GM18517 (cell line): ENCODE measurements around the gene DISC1.
"Not testable (repeated sequence)": the region's sequence is repeated elsewhere in the genome, so short reads cannot be mapped to it uniquely, and the experiment has no call there.

Experiments used
- ATAC-seq: cut with Tn5 transposase; IDR thresholded peaks from one replicate; pipeline ENCODE4 v1.9.1; 2021; ENCODE audit warnings: mild to moderate bottlenecking, moderate library complexity; ENCODE audit not compliant: unreplicated experiment

DISC1 gene

DNA sequence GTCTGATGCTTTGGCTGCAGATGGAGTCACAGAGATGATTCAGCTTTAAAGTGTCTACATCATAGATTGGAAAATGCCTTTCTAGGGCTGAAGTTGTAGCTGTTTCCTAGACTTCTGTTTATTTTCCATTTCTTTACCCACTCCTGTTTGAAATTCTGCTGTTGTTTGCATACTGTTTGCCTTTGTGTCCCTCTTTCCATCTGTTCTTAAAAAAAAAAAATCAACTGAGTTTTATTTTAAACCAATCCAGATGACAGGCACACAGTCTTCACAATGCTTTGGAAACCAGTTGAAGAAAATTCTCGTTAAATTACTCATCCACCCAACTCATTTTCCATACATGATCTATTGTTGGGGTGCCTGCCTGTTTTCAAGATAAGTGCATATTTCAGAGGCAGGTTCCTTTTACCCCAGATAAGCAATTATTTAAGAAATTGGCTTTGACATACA lies 245.9 kb downstream of the DISC1 start:
- ATAC-seq, result no peak

DNA sequence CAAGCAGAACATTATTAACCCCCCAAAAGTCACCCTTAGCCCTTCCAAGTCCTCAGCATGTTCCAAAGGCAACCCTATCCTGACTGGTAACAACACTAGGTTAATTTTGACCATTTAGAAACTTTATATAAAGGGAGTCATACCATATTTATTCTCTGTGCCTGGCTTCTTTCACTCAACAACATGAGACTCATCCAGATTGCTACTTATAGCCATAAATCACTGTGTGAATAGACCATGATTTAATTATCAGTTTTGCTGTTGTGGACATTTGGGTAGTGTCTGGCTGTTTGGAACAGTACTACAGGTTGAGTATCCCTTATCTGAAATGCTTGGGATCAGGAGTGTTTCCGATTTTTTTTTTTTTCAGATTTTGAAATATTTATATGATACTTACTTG lies 252.1 kb downstream of the DISC1 start:
- ATAC-seq, result no peak

DNA sequence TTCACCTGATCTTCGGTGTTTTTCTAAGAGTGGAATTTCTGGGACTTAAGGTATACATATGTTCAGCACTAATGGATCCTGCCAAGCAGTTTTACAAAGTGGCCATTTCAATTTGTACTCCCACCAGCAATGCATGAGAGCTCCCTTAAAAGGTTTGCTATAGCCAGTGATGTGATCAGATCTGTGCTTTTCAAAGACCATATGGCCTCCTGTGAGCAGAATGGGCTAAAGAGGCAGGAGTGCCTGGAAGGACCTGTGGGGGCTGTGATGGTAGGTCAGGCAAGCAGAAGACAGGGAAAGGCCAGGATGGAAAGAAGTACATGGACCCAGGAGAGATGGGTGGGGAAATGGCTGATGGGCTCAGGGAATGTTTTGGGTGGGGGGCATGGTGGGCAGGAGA lies 252.7 kb downstream of the DISC1 start:
- no peak for ATAC-seq

DNA sequence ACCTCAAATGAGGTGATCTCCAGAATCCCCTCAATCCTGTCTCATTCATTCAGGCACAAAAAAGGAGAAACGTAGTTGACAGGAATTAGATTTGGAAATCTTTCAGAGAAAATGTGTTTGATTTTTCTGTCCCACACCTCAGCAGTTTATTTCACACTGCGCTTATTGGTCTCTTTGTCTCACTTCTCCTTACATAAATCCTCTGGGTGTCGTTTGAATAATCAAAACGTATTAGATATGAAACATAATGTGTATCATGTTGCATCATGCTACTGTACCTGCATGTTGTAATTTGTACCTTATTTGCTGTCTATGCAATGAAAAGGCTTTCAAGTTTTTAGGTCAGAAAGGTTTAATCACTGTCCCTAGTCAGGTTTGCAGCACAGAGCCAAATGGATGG lies 255.7 kb downstream of the DISC1 start:
- ATAC-seq, result no peak

DNA sequence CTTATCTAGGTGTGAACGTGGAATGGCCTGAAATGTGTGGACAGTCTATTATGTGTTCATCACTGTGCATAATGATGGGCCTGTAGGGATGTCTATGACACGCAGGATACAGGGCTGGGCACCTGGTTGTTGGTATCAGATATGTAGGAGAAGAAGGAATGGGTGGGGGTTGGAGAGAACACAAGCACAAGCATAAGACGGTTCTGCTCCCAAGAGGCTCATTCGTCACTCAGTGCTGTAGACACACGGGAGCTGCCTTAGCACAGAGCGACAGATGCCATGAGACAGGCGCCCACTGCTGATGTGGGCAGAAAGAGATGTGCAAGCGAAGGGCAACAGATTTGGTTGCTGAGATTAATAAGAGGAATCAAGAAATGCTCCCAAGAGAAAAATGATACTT lies 256.2 kb downstream of the DISC1 start:
- no peak for ATAC-seq

DNA sequence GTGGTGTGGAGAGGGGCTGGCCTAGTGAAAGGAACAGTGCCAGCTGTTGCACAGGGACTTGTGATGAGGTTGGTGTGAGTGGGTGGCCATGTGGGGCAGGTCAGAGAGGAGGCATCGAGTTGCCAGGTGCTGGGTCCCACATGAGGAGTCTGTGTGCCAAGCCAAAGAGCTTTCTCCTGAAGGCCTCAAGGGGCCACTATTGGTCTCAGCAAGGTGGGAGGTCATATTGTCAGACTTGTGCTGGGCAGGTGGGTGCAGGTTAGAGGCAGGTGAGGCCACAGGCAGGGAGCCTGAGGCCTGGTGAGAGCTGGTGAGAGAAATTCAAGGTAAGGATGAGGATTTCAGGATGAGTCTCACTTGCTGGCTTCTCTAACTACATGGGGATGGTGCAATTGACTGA lies 256.8 kb downstream of the DISC1 start:
- no peak for ATAC-seq

DNA sequence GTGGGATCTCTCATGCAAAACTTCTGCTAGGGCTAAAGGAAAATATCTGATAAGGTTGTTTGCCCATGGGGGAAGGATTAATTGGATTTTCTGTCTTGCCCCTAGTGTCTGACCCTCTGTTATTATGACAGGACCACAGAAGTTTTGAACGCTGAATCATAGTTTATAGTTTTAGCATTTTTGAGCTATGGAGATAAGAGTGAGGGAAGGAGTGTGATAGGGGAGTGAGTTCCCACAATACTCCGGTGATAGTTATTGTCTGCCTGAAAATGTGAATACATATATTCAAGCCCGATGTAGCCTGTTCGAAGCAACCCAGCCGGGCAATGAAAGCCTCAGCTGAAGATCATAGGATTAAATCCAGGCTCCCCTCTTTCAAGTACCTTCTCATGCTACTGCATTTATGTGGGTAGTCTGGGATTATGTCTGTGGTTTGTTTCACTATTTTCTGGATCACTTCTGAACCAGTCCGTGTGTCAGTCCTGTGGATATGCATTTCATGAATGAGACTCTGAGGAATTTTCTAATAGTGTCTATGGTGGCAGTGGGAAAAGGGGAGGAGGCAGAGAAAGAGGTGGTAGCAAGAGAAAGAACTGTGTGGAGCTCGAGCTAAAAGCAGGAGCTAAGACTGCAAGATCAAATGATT lies 258.7 kb downstream of the DISC1 start:
- ATAC-seq, result no peak

DNA sequence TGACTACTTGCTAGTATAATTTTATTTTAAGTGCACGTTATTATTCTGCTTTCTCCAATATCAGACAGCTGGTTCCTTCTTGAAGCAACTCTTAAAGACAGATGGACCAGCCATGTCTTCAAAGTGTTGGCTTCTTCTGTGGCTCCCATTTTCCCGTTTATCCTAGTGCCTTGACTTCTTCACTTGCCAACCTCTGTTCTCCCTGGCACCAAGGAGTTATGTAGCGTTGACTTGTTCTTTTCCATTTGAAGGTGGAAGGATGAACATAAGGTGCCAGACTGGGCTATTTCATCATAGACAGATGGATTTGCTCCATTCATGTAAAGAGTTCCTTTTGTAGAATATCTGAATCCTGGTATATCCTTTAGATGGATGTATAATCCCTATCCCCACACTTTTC lies 260.6 kb downstream of the DISC1 start:
- no peak for ATAC-seq

GRCh38 chr1:231887866-231888265 lies 261.3 kb downstream of the DISC1 start:
- ATAC-seq, result no peak

GRCh38 chr1:231890791-231891190 lies 264.2 kb downstream of the DISC1 start:
- ATAC-seq, result no peak

- no peak for ATAC-seq
Measured at GRCh38 chr1:231893400-231894102, 267.0 kb downstream of the DISC1 start.

- ATAC-seq, result no peak
Measured at GRCh38 chr1:231896806-231897205, 270.2 kb downstream of the DISC1 start.

- ATAC-seq, result no peak
Measured at GRCh38 chr1:231899046-231899445, 272.5 kb downstream of the DISC1 start.

DNA sequence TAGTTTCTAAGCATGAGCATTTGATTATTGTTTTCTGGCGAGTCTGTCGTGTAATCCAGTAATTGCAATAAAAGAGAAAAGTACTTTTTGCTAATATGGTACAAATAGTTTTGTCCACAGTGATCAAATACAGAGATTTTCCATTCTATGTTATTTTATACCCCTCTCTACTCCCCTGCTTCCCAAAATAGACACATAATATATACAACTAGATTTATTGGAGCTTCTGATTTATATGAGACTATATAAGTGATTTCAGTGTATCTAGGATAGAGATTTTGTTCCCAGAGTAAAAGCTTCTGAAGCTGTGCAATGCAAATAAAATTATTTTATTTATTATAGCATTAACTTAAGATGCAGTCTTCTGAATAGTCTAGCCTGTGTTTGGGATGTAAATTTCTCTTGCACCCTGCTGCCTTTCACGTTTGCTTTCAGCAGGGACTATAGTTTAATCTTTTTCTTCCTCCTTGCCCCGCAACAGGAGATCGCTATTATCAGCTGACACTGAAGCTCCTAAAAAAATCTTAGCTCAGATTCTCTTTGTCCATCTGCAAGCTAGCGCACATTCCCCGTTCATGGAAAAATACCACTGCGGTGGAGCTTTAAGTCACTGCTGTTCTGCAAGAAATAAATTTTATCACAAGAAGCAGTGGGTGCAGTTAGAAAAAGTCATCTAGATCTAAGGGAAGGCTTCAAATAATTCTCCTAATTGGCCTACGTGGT lies 273.3 kb downstream of the DISC1 start:
- ATAC-seq, result no peak

GRCh38 chr1:231903586-231904081 lies 277.0 kb downstream of the DISC1 start:
- no peak for ATAC-seq

- not testable (repeated sequence) for ATAC-seq
Measured at GRCh38 chr1:231907310-231907709, 280.7 kb downstream of the DISC1 start.

GRCh38 chr1:231913493-231913892 lies 286.9 kb downstream of the DISC1 start:
- no peak for ATAC-seq

- ATAC-seq, result no peak
Measured at GRCh38 chr1:231918239-231919015, 291.8 kb downstream of the DISC1 start.

GRCh38 chr1:231919239-231919885 lies 292.8 kb downstream of the DISC1 start:
- ATAC-seq, result no peak

- no peak for ATAC-seq
Measured at GRCh38 chr1:231919886-231920285, 293.3 kb downstream of the DISC1 start.
